SK-N-SH treated with all-trans-retinoic acid at 6 μM for 48 hours (cell line): ENCODE results near the gene SC5D.

ENCODE experiments used
- ISL1 ChIP-seq: fragments of 250-450 bp; sonication (Bioruptor Pico); IDR thresholded peaks from 2 replicates; pipeline ENCODE4 v2.1.2; 2022; ENCODE audit warnings: mild to moderate bottlenecking, moderate library complexity
- RARB ChIP-seq: fragments of 250-450 bp; sonication (Bioruptor Pico); IDR thresholded peaks from 2 replicates; pipeline ENCODE4 v1.8.0; 2021; ENCODE audit warnings: mild to moderate bottlenecking, moderate library complexity
- ZC3H10 ChIP-seq: fragments of 250-450 bp; sonication (Bioruptor Pico); IDR thresholded peaks from 2 replicates; pipeline ENCODE4 v1.5.1; 2021; ENCODE audit warnings: mild to moderate bottlenecking, moderate library complexity
- ZFP30 ChIP-seq: fragments of 450-650 bp; formaldehyde crosslinking; IDR thresholded peaks from 2 replicates; pipeline ENCODE4 v1.5.0; 2022; ENCODE audit warnings: mild to moderate bottlenecking, moderate library complexity
- TF ChIP-seq, protein P1 (sequence below): fragments of 250-450 bp; sonication (Bioruptor Pico); IDR thresholded peaks from 2 replicates; pipeline ENCODE4 v1.8.0; 2021; ENCODE audit warnings: low read depth, mild to moderate bottlenecking, moderate library complexity, borderline replicate concordance
- TF ChIP-seq, protein P2 (sequence below): fragments of 250-450 bp; sonication (Bioruptor Pico); IDR thresholded peaks from 2 replicates; pipeline ENCODE4 v1.8.0; 2020; ENCODE audit warnings: mild to moderate bottlenecking, moderate library complexity, borderline replicate concordance

DNA sequence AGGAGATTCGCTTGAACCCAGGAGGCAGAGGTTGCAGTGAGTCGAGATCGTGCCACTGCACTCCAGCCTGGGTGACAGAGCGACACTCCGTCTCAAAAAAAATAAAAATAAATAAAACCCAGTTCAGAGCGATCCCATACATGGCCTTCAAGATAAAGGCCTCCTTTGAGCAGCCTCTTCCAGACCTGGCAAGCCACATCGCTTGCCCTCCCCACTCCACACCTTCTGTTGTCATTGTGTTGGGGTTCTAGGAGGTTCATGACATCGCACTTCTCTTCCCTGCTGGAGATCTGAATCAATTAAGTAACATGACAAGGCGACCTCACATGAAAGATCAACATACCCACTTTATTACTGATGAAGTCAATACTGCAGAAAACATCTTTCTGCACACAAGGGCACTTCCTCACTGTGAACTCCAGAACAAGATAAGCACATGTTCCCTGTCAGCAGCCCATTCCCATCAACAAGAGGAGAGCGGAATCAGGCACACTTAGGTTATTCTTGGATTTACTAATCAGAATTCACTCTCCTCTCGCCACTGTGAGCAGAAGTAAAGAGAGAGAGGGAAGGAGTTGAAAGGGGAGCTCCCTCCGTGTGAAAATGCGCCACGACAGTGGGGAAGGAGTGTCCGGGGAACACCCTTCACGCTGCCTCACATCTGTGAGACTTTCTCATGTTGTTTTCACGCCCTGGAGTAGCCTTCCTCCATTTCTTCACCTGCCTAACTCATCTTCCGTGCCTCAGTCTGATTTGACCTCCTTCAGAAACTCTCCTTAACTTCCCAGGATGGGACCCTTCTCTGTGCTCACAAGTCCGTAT lies 38.3 kb downstream of the SC5D start:
- TF ChIP-seq RARB (CRISPR knock-in tag) = no peak
- TF ChIP-seq ZFP30 (CRISPR knock-in tag) = no peak
- TF ChIP-seq ZC3H10 (CRISPR knock-in tag) = no peak
- TF ChIP-seq, protein P1, sequence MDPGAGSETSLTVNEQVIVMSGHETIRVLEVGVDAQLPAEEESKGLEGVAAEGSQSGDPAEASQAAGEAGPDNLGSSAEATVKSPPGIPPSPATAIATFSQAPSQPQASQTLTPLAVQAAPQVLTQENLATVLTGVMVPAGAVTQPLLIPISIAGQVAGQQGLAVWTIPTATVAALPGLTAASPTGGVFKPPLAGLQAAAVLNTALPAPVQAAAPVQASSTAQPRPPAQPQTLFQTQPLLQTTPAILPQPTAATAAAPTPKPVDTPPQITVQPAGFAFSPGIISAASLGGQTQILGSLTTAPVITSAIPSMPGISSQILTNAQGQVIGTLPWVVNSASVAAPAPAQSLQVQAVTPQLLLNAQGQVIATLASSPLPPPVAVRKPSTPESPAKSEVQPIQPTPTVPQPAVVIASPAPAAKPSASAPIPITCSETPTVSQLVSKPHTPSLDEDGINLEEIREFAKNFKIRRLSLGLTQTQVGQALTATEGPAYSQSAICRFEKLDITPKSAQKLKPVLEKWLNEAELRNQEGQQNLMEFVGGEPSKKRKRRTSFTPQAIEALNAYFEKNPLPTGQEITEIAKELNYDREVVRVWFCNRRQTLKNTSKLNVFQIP (CRISPR knock-in tag) = no peak
- no peak for TF ChIP-seq ISL1
- TF ChIP-seq, protein P2, sequence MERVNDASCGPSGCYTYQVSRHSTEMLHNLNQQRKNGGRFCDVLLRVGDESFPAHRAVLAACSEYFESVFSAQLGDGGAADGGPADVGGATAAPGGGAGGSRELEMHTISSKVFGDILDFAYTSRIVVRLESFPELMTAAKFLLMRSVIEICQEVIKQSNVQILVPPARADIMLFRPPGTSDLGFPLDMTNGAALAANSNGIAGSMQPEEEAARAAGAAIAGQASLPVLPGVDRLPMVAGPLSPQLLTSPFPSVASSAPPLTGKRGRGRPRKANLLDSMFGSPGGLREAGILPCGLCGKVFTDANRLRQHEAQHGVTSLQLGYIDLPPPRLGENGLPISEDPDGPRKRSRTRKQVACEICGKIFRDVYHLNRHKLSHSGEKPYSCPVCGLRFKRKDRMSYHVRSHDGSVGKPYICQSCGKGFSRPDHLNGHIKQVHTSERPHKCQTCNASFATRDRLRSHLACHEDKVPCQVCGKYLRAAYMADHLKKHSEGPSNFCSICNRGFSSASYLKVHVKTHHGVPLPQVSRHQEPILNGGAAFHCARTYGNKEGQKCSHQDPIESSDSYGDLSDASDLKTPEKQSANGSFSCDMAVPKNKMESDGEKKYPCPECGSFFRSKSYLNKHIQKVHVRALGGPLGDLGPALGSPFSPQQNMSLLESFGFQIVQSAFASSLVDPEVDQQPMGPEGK (CRISPR knock-in tag) = no peak
